Esophagus (tissue), 2 donors: Measurements from ENCODE around the gene SFMBT2. TPM values are rescaled to one million over a fixed set of nuclear protein-coding genes. Genes with fewer than 3 reads are reported as not detected.

Experiments
- H3K27ac ChIP-seq, 2 donors: one replicate each; pipeline ENCODE4 v1.5.1; 2013; ENCODE audit warnings: low read depth in 2 of 2, mild to moderate bottlenecking in 2 of 2, inconsistent platforms in 1 of 2, low read length in 1 of 2, moderate library complexity in 1 of 2
- H3K27me3 ChIP-seq, 2 donors: one replicate each; pipeline ENCODE4 v1.6.1; 2013; ENCODE audit warnings: low read length in 2 of 2, control low read depth in 1 of 2, mild to moderate bottlenecking in 1 of 2; ENCODE audit not compliant: insufficient read depth in 2 of 2, control insufficient read depth in 1 of 2
- H3K36me3 ChIP-seq, 2 donors: one replicate each; pipeline ENCODE4 v1.6.1; 2013; ENCODE audit warnings: low read length in 1 of 2; ENCODE audit not compliant: control insufficient read depth in 2 of 2, insufficient read depth in 2 of 2
- H3K4me1 ChIP-seq, 2 donors: one replicate each; pipeline ENCODE4 v1.6.1; 2013; ENCODE audit warnings: low read length in 1 of 2; ENCODE audit not compliant: control insufficient read depth in 2 of 2, insufficient read depth in 2 of 2
- H3K4me3 ChIP-seq, 2 donors: one replicate each; pipeline ENCODE4 v1.5.1; 2013; ENCODE audit warnings: low read length in 2 of 2, mild to moderate bottlenecking in 2 of 2, low read depth in 1 of 2, moderate library complexity in 1 of 2
- H3K9me3 ChIP-seq, 2 donors: one replicate each; pipeline ENCODE4 v1.6.1; 2013; ENCODE audit warnings: mild to moderate bottlenecking in 2 of 2, low read depth in 1 of 2, low read length in 1 of 2, moderate library complexity in 1 of 2; ENCODE audit not compliant: control insufficient read depth in 2 of 2, insufficient read depth in 1 of 2
- WGBS, 2 donors: extraction: QIAGEN DNeasy Blood & Tissue Kit; methylation state at CpG; one replicate each; pipeline ENCODE4 v1.1.7; 2013; 5-methylcytosine and 5-hydroxymethylcytosine counted together
- polyA plus RNA-seq, 2 donors: library from polyadenylated mRNA; stranded (reverse); fragments of 200-250 nt; gene quantifications; one replicate each; pipeline ENCODE4 v1.2.3, GENCODE V29; 2013
- donor health status: healthy with polysubstance abuse.
- donor health status: Bipolar disorder and iron deficiency.

Gene SFMBT2
- polyA plus RNA-seq, 2 donors = 0.45 to 0.55 TPM

DNA sequence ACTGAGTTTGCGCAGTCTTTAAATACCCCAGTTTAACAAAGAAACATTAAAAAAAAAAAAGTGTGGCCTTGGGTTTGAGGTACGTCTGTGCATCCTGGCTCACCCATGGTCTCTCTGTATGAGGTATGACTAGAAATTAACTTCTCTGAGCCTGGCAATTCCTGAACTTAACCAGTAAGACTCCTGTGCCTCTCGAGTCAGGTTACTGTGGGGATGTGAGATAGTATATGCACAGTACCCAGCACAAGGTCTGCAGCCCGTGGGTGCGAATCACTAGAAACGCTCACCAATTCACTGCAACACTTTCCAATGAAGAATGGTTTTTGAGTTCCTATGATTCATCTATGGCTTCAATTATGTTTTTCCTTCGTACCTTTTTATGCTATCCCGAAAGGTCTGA, 149.9 kb downstream of the SFMBT2 start:
- H3K9me3 ChIP-seq = no peaks in the 10 kb centered on the region
- H3K27me3 ChIP-seq = no peaks in the 10 kb centered on the region
- no peak overlapping the region for H3K4me3 ChIP-seq
- H3K27ac ChIP-seq = peak overlapping the region in 1 of 2 donors; percentile 62
- H3K4me1 ChIP-seq = no peaks in the 10 kb centered on the region
- no peaks in the 10 kb centered on the region for H3K36me3 ChIP-seq
- 81 to 83% methylated on average over 8 of the region's 8 CpGs for WGBS, 2 donors

DNA sequence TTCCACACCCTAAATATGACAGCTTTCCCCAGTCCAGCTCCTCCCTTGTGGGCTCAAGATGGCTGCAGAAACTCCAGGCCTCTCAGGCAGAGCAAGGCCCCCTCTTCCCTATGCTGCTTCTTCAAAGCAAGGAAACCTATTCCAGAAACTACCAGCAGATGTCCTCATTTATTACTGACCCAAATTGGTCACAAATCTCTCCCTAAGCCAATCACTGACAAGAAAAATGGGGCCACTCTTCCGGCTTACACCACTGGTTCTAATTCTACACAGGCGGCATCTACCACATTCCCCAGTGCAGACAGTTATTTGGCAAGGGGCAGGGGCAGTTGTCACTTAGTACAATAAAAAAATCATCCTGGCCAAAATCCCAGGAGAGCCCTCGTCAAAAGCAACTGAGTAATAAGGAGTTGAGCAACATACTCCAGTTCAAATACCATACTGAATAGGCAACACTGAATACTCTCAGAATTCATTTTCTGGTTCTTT, 150.4 kb downstream of the SFMBT2 start:
- no peaks in the 10 kb centered on the region for H3K9me3 ChIP-seq
- H3K4me1 ChIP-seq = no peaks in the 10 kb centered on the region
- H3K27ac ChIP-seq = peak overlapping the region in 1 of 2 donors; percentile 35
- no peaks in the 10 kb centered on the region for H3K27me3 ChIP-seq
- 12 to 17% methylated on average over 3 of the region's 3 CpGs for WGBS, 2 donors
- no peak overlapping the region for H3K4me3 ChIP-seq
- H3K36me3 ChIP-seq = no peaks in the 10 kb centered on the region

DNA sequence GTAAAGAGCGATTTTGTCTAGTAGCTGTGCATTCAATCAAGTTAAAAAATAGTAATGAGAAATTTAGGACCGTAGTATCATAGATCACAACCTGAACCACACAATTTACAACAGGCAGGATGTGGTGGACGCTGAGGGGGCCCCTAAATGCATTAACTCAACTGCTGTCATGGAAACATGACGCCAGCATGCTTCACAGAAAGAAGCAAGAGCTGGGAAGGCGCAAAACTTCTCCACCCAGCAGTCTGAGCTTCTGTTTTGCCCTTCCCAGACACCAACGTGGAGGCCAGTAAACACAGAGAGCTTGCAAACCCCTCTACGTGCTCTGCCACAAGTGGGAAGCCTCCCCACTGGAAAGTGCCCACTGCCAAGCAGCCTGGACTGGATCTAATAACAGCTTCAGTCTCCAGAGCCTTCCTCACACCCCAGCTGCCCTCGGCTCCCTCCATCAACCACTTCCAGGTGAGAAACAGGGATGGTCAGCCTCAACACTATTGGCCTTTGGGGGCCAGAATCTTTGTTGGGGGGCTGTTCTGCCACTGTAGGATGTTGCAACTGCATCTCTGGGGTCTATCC, 151.8 kb downstream of the SFMBT2 start:
- H3K27ac ChIP-seq = no peak overlapping the region
- H3K9me3 ChIP-seq = no peaks in the 10 kb centered on the region
- no peaks in the 10 kb centered on the region for H3K36me3 ChIP-seq
- no peaks in the 10 kb centered on the region for H3K27me3 ChIP-seq
- H3K4me3 ChIP-seq = no peak overlapping the region
- H3K4me1 ChIP-seq = no peaks in the 10 kb centered on the region
- 74 to 78% methylated on average over 8 of the region's 8 CpGs for WGBS, 2 donors

- no peak overlapping the region for H3K27ac ChIP-seq
- H3K36me3 ChIP-seq = no peaks in the 10 kb centered on the region
- H3K4me1 ChIP-seq = no peaks in the 10 kb centered on the region
- 77% methylated on average over 2 of the region's 2 CpGs for WGBS, 2 donors
- no peak overlapping the region for H3K4me3 ChIP-seq
- no peaks in the 10 kb centered on the region for H3K27me3 ChIP-seq
- no peaks in the 10 kb centered on the region for H3K9me3 ChIP-seq
These were observed 155.3 kb downstream of the SFMBT2 start for GRCh38 chr10:7255517-7255916.

DNA sequence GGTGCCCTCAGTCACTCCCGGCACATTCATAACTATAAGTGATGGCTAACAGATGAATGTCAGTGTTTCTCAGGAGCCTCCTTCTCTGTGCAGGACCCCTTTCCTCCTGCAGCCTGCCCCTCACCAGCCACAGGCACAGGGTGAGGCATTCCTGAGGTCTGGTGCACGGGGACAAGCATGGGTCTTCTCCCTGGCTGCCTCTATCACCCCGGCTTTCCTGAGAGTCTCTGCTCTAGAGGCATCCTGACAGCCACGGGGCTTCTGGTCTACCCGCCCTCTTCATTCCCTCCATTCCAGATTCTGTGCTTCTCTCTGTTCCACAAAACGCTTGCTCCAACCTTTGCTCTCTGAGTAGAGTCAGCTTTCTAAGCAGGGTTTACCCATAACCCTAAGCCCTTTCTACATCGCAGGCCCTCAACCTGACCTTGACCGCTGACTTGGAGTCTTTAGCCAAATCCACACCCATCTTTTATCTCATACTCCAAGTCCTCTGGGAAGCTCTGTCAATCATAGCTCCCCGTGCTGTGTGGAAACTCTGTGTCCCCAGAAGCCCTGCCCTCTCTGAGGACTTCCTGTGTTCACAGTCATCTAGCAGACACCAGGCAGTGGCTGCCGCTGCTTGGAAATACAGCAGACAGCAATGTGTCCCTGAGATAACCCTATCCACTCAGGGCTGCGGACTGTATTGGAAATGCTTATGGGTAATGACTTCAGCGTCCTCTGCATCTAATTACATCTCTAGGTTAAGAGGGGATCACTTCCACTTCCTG, 159.0 kb downstream of the SFMBT2 start:
- no peaks in the 10 kb centered on the region for H3K36me3 ChIP-seq
- no peaks in the 10 kb centered on the region for H3K4me1 ChIP-seq
- H3K27me3 ChIP-seq = no peaks in the 10 kb centered on the region
- H3K4me3 ChIP-seq = no peak overlapping the region
- H3K9me3 ChIP-seq = no peaks in the 10 kb centered on the region
- WGBS, 2 donors = 77% methylated on average over 12 of the region's 12 CpGs
- no peak overlapping the region for H3K27ac ChIP-seq

GRCh38 chr10:7250236-7250635, 160.6 kb downstream of the SFMBT2 start:
- H3K27ac ChIP-seq = no peak overlapping the region
- H3K27me3 ChIP-seq = no peaks in the 10 kb centered on the region
- no peaks in the 10 kb centered on the region for H3K9me3 ChIP-seq
- no peak overlapping the region for H3K4me3 ChIP-seq
- no peaks in the 10 kb centered on the region for H3K4me1 ChIP-seq
- WGBS, 2 donors = 90 to 96% methylated on average over 5 of the region's 5 CpGs
- H3K36me3 ChIP-seq = no peaks in the 10 kb centered on the region

GRCh38 chr10:7248585-7249164, 162.2 kb downstream of the SFMBT2 start:
- H3K27me3 ChIP-seq = no peaks in the 10 kb centered on the region
- no peak overlapping the region for H3K27ac ChIP-seq
- H3K36me3 ChIP-seq = no peaks in the 10 kb centered on the region
- 86 to 89% methylated on average over 11 of the region's 11 CpGs for WGBS, 2 donors
- H3K4me1 ChIP-seq = no peaks in the 10 kb centered on the region
- H3K9me3 ChIP-seq = no peaks in the 10 kb centered on the region
- H3K4me3 ChIP-seq = no peak overlapping the region

DNA sequence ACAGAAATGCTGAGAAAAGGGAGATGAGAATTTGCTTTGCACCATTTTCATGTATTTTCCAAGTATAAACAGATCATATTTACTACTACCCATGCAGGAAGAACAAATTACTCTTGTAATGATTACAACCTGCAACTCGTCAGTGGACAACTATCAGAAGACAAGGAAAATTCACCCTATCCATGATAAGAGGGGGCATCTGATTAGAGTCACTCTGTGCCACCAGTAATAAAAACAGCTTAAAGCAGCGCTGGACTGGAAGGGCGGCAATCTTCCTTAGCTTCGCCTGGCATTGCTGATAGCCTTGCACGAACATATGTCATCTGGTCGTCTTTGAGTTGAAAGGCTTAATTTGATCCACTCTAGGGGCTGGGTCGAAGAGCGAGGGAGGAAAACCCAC, 162.7 kb downstream of the SFMBT2 start:
- Histone ChIP-seq H3K36me3 (no peaks in the 10 kb centered on the region), H3K9me3 (no peaks in the 10 kb centered on the region), H3K4me1 (no peaks in the 10 kb centered on the region), H3K27ac (no peak overlapping the region), H3K4me3 (no peak overlapping the region), H3K27me3 (no peaks in the 10 kb centered on the region)
- 90 to 92% methylated on average over 8 of the region's 8 CpGs for WGBS, 2 donors

DNA sequence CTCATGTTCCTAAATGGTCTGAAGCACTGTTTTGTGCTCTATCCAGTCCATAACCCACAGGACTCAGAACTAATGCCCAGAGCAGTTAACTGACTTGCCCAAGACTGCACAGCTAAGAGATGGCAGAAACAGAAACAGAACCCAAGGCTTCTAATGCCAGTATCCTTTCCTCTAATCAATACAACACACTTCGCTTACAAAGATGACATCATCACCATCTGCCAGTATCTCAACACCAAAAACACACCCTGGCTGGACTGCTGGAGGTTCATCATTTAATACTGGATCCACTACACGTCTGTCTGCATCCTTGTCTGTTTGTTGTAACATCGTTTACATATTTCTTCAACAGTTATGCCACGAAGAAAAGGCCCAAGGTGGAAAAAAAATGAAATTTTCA, 165.3 kb downstream of the SFMBT2 start:
- WGBS, 2 donors = 83 to 89% methylated on average over 4 of the region's 4 CpGs
- H3K27ac ChIP-seq = no peak overlapping the region
- no peaks in the 10 kb centered on the region for H3K36me3 ChIP-seq
- H3K4me3 ChIP-seq = no peak overlapping the region
- no peaks in the 10 kb centered on the region for H3K9me3 ChIP-seq
- no peaks in the 10 kb centered on the region for H3K27me3 ChIP-seq
- H3K4me1 ChIP-seq = no peaks in the 10 kb centered on the region
